Measurements from ENCODE around the gene PLEKHF1.

Gene PLEKHF1

DNA sequence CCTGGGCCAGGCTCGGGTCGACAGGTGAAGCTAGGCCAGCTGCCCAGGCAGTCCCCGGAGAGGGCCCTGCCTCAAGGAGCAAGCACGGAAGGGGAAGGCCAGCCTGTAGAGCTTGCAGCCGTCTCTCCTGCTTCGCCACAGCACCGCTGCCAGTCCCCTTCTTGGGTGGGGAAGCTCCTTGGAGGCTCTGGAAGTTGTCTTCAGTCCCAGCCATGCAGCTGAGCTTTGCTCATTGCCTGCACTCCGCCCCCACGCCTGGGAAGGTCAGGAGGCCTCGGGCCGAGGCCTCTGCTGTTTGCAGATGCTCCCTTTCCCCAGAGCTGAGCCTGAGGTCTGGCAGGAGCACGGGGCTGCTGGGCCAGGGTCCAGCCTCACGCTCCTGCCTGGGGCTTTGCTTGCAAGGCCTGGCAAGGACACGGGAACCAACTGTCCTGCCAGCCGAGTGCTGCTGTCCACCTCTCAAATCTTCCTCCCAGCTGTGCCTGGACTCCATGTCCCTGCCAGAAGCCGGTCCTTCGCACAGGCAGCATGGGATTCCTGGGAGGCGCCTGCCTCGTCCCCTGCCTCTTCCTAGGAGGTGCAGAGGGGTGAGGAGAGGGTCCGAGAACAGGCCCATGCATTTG lies 13.3 kb downstream of the PLEKHF1 start:
- DNase-seq (ENCODE audit: low read depth) = no peak

- no peak for DNase-seq (ENCODE audit: low read depth)
Observed at GRCh38 chr19:29679598-29680210, 14.4 kb downstream of the PLEKHF1 start.

DNA sequence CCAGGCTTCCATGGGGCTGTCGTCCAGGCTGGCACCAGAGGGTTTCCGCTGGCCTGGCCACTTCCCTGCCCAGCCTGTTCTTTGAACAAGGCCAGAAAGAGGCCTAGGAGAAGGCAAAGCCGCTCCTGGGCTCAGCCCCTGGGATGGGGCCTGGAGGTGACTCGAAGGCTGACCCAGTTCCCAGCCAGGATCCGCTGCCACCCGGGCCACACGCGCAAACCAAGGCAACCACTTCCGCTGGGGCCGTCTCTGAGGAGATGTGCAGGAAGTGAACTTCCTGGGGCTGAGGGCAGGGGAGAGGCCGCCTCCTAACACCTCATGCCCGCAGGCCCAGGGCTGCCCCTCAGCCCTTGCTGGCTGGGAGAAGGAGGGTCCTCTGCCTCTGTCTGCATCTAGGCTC lies 15.2 kb downstream of the PLEKHF1 start:
- DNase-seq (ENCODE audit: low read depth) = peak; percentile 69

GRCh38 chr19:29680937-29681336 lies 15.7 kb downstream of the PLEKHF1 start:
- no peak for DNase-seq (ENCODE audit: low read depth)

- DNase-seq (ENCODE audit: low read depth) = no peak
Observed at GRCh38 chr19:29681422-29682235, 16.4 kb downstream of the PLEKHF1 start.

- no peak for DNase-seq (ENCODE audit: low read depth)
Observed at GRCh38 chr19:29682236-29682895, 17.1 kb downstream of the PLEKHF1 start.

DNA sequence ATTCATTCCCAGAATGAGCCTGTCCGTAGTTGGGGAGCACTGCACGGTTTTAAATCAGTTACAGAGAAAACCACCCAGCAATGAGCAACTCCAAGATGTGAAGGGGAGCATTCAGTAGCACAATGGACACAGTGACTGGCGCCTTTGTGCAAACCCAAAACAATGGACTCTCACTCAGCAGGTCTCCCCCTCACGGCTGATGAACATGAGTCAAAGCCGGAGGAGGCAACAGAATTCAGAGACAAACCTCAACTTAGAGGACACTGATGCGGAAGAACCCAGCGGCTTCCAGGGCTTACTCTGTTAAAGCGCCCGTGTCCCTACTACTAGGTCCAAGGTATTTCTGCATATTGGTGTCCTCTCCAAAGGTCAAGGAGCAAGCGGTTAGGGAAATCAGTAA lies 17.7 kb downstream of the PLEKHF1 start:
- no peak for DNase-seq (ENCODE audit: low read depth)

GRCh38 chr19:29685326-29685725 lies 20.1 kb downstream of the PLEKHF1 start:
- DNase-seq (ENCODE audit: low read depth) = no peak

DNA sequence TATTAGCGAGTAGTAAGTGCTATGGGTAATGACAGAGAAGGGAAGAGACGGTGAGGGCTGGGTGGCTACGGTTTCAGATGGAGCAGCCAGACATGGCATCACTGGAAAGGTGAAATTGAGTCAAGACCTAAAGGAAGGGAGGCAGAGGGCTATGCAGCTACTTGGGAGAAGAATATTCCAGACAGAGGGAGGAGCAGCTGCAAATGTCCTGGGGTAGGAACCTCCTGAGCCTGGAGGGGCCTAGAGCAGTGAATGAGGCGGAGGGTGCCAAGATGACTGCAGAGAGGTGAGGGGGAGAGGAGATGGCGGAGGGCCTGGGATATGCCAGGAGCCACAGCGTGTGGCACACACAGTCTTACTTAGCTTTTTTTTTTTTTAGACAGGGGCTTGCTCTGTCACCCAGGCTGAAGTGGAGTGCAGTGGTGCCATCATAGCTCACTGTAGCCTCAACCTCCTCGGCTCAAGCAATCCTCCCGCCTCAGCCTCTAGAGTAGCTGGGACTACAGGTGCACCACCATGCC lies 21.1 kb downstream of the PLEKHF1 start:
- no peak for DNase-seq (ENCODE audit: low read depth)

DNA sequence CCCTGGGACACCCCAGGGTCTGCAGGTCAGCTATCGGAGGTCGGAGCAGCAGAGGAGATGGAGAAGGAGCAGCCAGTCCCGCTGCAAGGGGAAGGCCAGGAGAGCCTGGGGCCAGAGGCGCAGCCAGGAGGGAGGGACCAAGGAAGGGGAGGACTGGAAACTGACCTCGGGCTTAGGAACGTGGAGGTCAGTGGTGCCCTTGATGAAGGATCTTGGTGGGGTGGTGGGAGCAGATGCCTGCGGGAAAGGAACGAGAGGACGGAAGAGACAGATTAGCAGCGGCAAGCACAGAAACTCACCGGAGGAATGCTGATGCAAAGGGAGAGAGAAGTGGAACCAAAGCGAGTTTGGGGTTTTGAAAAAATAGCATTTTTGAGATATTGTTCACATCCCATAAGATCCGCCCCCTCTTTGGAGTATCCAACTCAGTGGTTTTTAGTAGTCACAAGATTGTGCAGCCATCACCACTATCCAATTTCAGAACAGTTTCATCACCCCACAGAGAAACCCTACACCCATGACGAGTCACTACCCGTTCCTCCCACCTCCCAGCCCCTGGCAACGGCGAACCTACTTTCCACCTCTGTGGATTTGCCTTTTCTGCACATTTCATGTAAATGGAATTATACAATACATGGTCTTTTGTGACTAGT lies 22.1 kb downstream of the PLEKHF1 start:
- no peak for DNase-seq (ENCODE audit: low read depth)

GRCh38 chr19:29687897-29688728 lies 22.9 kb downstream of the PLEKHF1 start:
- no peak for DNase-seq (ENCODE audit: low read depth)

DNA sequence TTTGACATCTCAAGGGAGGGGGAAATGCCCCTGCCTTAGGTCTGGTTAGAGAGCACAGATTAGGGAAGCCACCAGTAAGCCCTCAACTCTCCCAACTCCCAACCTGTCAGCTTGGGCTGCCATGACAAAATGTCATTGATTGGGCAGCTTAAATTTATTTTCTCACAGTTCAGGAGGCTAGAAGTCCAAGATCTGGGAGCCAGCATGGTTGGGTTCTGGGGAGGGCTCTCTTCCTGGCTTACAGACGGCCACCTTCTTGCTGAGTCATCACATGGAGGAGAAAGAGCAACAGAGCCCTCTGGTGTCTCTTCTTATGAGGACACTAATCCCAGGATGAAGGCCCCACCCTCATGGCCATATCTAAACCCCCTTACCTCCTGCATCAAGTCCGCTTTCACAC lies 25.6 kb downstream of the PLEKHF1 start:
- no peak for DNase-seq (ENCODE audit: low read depth)

DNA sequence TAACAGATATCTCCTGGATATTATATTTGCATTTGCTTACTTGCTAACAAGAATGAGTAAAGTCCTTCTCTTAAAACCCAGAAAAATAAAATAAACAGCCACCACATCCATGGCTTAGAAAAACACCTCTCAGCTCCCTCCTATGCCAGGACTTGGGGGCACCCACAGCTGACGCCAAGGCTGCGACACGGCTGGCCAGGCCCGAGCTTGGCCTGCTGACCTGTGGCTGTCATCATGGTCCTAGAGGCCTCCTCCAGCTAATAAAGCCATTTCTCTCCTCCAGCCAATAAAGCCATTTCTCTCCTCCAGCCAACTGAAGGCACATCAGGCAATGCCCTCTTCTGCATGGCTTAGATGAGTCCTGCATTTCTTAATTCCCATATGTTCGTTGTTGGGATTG lies 28.9 kb downstream of the PLEKHF1 start:
- no peak for DNase-seq (ENCODE audit: low read depth)

DNA sequence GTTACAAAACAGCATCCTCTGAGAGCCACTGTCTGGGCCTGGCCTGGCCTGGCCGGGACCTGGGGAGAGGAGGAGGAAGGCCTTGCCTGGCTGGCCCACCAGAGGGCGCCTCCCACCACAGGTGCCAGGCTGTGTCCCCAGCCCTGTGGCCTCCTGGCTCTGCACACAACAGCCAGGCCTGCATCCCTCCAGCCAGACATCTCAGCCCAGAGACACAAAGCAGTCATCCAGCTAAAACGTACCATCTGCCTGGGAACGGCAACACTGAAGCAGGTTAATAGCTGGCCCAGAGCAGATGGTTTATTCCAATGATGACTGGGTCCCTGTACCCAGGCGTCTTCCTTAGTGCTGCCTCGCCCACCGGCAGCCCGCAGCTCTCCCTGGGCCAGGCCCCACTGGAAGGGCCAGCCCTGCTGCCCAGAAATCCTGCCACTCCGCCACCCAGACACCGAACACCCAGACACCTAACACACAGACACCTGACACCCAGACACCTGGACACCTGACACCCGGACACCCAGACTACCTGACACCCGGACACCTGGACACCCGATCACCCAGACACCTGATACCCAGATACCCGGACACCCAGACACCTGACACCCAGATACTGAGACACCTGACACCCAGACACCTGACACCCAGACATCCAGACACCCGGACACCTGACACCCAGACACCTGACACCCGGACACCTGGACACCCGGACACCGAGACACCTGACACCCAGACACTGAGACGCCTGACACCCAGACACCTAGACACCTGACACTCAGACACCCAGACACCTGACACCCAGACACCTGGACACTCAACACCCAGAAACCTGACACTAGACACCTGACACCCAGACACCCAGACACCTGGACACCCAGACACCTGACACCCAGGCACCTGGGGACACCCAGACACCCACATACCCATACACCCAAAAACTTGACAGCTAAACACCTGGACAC lies 29.7 kb downstream of the PLEKHF1 start:
- peak; percentile 62 for DNase-seq (ENCODE audit: low read depth)

DNA sequence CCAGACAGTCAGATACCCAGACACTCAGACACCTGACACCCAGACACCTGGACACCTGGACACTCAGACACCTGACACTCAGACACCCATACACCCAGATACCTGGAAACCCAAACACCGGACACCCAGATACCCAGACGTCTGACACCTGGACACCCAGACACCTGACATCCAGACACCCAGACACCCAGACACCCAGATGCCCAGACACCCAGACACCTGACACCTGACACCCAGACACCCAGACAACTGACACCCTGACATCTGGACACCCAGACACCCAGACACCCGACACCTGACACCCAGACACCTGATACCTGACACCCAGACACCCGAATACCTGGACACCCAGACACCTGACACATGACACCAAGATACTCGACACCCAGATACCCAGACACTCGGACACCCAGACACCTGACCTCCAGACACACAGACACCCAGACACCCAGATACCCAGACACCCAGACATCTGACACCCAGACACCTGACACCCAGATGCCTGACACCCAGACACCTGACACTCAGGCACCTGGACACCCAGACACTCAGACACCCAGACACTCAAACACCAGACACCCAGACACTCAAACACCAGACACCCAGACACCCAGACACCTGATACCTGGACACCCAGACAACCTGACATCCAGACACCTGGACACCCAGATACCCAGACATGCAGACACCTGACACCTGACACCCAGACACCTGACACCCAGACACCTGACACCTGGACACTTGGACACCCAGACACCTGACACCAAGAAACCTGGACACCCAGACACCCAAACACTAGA lies 30.7 kb downstream of the PLEKHF1 start:
- DNase-seq (ENCODE audit: low read depth) = no peak

GRCh38 chr19:29696565-29696846 lies 31.2 kb downstream of the PLEKHF1 start:
- no peak for DNase-seq (ENCODE audit: low read depth)

DNA sequence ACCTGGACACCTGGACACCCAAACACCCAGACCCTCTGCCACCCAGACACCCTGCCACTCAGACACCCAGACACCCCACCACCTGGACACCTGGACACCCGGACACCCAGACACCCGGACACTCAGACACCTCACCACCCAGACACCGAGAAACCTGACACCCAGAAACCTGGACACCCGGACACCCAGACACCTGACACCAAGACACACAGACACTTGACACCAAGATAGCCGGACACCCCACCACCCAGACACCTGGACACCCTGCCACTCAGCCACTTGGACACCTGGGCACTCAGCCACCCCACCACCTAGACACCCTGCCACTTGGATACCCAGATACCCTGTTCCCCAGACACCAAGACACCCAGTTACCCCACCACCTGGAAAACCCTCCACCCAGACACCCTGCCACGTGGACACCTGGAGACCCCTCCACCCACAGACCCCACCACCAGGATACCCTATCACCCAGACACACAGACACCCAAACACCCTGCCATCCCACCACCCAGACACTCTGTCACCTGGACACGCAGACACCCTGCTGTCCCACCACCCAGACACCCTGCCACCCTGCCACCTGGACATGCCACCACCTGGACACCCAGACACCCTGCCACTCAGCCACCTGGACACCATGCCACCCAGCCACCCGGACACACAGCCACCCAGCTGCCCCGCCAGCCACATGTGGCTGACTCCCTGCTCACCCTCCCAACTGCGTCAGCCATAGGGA lies 32.4 kb downstream of the PLEKHF1 start:
- DNase-seq (ENCODE audit: low read depth) = no peak

- no peak for DNase-seq (ENCODE audit: low read depth)
Observed at GRCh38 chr19:29699861-29700260, 34.6 kb downstream of the PLEKHF1 start.

GRCh38 chr19:29700498-29700897 lies 35.2 kb downstream of the PLEKHF1 start:
- DNase-seq (ENCODE audit: low read depth) = no peak

Data from stimulated activated CD8-positive, alpha-beta memory T cell treated with anti-CD3 and anti-CD28 coated beads, Interleukin-12 subunit alpha, Interleukin-12 subunit beta, amount 100 ng/mL, for 4 hours (primary cell).